Stimulated activated CD8-positive, alpha-beta memory T cell treated with anti-CD3 and anti-CD28 coated beads, Interleukin-12 subunit alpha, Interleukin-12 subunit beta, amount 100 ng/mL, for 24 hours (primary cell): ENCODE results near the gene ZCRB1.
"Not testable (repeated sequence)": the region's sequence is repeated elsewhere in the genome, so short reads cannot be mapped to it uniquely, and the experiment has no call there.

Source experiments
- DNase-seq: peaks from one replicate; pipeline ENCODE4 v3.0.0-alpha.2; 2020; ENCODE audit errors: extremely low read depth

Gene ZCRB1, protein sequence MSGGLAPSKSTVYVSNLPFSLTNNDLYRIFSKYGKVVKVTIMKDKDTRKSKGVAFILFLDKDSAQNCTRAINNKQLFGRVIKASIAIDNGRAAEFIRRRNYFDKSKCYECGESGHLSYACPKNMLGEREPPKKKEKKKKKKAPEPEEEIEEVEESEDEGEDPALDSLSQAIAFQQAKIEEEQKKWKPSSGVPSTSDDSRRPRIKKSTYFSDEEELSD

GRCh38 chr12:42325653-42326474 is at the start of gene ZCRB1, which contains the start of gene PPHLN1:
ZCRB1 (minus strand) TSS chr12:42326094; CDS start chr12:42324102, 1,992 bp downstream.
PPHLN1 (plus strand) TSS chr12:42326167; CDS start chr12:42335903, 9,736 bp downstream.
- peak; percentile 52 for DNase-seq

DNA sequence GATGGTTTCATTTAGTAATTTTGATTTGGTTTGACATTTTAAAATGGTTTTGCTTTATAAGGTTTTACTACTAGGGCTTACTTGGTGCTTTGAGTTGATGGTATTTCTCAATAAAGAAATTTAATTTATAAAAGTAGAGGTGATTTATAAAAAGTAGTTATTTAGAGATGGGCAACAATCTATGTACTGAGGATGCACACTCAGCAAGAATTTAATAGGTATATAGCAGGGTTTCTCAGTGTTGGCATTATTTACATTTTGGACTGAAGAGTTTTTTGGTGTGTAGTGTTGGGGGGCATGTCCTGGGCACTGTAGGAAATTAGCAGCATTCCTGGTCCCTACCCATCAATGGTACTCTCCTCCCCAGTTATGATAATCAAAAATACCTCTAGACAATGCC is 47.8 kb upstream of the ZCRB1 start:
- DNase-seq: no peak

DNA sequence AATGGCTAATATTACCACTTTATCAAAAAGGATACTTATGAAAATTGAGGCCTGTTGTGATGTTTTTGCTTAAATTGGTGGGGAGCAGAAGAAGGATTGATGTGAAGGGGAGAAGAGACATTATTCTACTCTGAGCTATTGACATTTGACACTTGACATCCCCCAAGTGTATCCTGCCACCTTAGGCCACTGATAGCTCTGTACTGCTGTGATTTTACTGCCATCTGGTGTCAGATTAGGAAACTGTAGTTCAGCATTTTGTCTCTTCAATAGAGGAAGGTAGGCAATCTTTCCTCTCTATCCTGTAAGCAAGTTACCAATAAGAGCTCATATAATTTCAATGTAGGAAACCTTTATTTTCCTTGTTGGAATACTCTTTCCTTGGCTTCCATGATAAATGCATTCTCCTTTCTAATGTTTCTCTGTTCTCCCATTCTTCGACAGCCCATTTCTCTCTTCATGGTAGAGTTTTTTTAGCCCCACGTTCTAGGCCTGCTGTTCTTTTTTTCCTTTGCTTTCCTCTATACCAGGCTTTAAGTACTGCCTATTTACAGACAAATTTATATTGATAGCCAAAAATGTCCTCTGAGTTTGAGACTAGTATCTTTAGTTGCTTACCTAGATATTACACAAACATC is 46.4 kb upstream of the ZCRB1 start:
- DNase-seq: no peak

GRCh38 chr12:42370013-42370412 is 44.1 kb upstream of the ZCRB1 start:
- no peak for DNase-seq

DNA sequence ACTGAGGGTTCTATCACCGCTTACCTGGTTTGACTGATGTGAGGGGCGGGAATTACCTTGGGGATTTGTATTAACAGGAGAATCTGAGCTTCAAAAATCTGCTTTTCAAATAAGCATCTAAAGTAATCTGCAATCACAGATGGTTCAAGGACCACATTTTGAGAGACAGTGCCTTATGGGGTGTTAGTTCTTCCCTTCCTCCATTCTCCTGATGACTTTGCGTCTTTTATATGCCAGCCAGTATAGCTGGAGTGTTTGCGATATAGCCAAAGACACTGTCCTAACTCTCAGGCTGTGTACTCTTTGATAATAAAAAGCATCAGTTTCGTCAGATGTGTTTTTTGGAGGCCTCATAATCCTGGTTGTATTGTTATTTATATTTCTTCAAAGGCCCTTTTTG is 39.6 kb upstream of the ZCRB1 start:
- DNase-seq: no peak

DNA sequence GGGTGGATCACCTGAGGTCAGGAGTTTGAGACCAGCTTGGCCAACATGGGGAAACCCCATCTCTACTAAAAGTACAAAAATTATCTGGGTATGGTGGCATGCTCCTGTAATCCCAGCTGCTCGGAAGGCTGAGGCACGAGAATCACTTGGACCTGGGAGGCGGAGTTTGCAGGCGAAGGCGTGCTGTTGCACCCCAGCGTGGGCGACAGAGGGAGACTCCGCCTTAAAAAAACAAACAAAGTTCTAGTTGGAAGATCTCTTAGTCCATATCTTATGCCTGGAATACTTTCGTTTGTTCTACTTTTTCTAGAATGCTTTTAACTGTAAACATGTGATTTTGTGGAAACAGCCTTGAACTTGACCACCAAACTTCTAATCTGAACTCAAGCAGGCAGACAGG is 38.8 kb upstream of the ZCRB1 start:
- no peak for DNase-seq

- DNase-seq: no peak
Measured at GRCh38 chr12:42362647-42363260, 36.9 kb upstream of the ZCRB1 start.

DNA sequence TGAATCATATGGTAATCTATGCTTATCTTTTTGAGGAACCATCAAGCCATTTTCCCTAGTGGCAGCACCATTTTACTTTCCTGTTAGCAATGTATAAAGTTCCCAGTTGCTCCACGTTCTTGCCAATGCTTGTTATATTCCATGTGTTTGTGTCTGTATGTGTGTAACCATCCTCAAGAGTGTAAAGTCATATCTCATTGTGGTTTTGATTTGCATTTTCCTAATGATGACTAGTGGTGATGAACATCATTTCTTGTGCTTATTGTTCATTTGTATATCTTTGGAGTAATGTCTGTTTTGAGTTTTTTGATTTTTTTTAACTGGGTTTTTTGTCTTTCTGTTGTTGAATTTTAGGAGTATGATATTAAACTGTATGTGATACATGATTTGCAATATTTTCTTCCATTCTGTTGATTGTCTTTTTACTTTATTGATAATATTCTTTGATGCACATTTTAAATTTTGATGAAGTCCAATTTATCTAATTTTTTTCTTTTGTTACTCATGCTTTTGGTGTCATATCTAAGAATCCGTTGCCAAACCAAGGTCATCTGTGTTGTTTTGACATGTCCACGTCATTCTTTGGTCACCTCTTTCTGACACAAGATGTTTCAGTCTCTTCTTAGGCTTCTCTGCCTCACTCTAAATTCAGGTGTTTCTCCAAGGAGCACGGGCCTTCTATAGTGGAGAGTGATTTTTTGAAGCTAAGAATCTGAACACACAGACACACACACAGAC is 36.2 kb upstream of the ZCRB1 start:
- no peak for DNase-seq

DNA sequence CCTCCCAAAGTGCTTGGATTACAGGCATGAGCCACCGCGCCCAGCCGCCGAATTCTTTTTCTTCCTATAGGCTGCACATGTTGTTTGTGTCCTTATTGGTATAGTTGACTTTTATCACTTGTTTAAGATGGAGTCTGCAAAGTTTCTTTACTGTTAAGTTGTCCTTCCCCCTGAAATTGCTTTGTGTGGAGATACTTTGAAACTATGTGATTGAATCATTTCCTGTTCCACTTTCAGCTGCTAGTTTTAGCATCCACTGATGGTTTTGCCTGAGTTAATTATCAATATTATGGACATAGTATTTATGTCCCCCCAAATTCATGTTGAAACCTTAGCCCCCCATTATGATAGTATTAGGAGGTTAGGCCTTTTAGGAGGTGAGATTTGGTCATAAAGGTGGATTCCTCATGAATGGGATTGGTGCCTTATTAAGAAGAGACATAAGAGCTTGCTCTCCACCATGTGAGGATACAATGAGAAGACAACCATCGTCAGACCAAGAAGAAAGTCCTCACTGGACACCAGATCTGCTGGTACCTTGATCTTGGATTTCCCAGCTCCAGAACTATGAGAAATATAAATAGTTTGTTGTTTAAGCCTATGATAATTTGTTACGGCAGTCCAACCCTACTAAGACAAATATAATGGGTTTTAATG is 35.0 kb upstream of the ZCRB1 start:
- DNase-seq: no peak

DNA sequence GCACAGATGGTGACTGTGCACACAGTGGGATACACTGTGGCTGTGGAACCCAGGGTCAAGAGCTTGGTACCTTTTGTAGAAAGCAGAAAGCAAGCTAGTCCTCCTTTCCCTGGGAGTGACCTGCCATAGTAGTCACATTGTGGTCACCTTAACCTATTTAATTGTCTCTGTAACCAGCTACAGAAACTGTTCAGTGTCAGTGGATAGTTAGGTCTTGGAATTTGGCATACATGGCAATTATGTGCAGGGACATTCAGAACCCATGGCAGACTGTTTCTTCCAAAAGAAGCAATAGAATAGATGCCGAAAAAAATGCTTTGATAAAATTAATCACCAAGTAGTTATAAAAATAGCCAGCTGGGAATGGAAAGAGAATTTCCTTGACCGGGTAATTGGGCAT is 30.4 kb upstream of the ZCRB1 start:
- no peak for DNase-seq

GRCh38 chr12:42350021-42350407 is 24.1 kb upstream of the ZCRB1 start:
- not testable (repeated sequence) for DNase-seq

DNA sequence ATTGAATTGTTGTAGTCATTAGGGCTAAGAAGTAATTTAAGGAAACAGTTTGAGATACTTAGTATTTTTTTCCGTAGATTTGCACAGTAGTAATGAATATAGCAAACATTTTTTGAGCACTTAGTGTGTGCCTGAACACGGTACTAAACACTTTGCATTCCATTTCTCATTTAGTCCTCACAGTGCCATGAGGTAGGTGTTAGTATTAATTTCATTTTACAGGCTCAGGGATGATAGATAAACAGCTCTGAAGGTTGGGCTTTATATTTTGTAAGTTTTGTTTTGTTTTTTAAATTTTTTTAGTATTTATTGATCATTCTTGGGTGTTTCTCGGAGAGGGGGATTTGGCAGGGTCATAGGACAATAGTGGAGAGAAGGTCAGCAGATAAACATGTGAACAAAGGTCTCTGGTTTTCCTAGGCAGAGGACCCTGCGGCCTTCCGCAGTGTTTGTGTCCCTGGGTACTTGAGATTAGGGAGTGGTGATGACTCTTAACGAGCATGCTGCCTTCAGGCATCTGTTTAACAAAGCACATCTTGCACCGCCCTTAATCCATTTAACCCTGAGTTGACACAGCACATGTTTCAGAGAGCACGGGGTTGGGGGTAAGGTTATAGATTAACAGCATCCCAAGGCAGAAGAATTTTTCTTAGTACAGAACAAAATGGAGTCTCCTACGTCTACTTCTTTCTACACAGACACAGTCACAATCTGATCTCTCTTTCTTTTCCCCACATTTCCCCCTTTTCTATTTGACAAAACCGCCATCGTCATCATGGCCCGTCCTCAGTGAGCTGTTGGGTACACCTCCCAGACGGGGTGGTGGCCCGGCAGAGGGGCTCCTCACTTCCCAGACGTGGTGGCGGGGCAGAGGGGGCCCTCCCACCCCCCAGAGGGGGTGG is 23.5 kb upstream of the ZCRB1 start:
- DNase-seq: not testable (repeated sequence)

DNA sequence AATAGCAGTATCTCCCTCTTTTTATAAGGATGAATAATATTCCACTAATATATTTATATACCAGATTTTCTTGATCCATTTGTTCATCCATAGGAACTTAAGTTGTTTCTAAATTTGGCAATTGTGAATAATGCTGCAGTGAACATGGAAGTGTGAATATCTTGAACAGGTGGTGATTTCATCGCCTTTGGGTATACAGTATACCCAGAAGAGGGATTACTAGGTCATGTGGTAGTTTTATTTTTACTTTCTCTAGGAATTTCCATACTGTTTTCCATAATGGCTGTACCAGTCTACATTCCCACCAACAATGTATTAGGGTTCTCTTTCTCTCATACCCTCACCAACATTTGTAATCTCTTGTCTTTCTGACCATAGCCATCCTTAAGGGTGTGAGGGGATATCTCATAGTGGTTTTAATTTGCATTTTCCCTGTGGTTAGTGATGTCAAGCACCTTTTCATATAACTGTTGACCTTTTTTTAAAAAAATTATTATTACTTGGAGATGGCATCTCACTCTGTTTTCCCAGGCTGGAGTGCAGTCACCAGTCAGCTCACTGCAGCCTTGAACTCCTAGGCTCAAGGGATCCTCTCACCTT is 20.6 kb upstream of the ZCRB1 start:
- DNase-seq: no peak

DNA sequence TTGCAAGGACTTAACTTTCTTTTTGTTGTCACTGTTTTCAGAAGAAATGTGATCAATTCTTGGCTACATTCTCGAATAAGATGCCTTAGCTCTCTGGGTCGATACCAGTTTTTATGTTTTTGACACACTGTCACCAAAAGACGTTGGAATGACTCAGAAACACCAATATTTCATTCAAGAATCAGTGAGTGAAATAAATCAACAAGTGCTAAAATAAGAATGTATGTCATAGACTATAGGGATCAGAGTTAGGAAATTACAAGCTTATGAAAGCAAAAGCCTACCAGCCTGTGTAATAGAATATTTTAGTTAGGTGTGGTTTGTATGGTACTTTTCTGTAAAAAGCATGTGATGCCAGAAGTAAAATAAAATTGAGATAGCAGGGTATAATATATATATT is 17.8 kb upstream of the ZCRB1 start:
- no peak for DNase-seq

- DNase-seq: no peak
Measured at GRCh38 chr12:42342028-42342427, 16.1 kb upstream of the ZCRB1 start.

- no peak for DNase-seq
Measured at GRCh38 chr12:42338280-42338679, 12.4 kb upstream of the ZCRB1 start.

DNA sequence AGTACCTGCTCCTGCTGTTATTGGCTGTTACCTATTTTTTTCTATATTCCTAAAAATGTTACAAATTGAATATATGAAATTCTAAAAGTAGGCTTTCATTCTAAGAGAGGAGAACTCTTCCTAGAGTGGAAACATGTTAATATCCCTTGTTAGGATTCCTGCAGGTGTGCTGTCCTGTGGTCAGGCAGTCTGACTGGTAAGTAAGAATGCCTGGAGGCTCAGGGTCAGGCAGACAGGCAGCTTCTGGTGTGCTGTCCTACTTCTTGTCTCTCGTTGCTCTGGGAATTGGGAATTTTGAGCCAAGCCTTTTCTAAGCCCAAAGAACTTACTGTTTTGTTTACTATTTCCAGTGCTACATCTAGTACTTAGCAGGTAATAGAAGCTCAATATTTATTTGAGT is 10.4 kb upstream of the ZCRB1 start:
- no peak for DNase-seq

- no peak for DNase-seq
Measured at GRCh38 chr12:42332301-42333285, 6.7 kb upstream of the ZCRB1 start.
